Measurements from ENCODE around the gene FBXO47.
"Not testable (repeated sequence)": the region's sequence is repeated elsewhere in the genome, so short reads cannot be mapped to it uniquely, and the experiment has no call there.

Gene FBXO47

DNA sequence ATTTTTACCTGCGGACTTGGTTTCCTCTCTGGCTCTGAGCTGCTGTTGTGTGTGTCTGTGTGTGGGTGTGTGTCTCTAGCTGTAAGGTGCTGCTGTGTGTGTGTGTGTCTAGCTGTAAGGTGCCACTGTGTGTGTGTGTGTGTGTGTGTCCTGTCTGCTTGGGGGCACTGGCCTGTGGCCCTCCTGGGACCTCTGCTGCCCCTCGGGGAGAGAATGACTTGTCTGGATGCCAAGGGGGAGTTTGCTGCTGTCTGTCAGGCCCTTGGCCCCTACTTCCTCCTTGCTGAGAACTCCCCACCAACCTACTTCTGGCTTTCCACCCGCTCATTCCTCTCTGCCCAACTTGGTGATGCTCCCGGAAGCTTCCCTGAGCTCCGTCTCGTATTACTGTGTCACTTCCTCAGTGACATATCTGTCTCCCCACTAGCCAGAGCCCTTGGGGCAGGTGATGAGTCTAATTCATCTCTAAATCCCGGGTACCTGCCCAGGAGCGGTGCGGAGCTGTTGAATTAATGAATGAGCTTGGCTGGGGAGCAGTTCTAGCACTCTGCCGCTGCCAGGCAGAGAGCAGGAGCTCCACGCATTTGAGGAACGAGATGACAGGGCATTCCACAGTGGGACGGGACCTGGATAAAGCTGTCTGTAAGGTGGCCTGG lies 45.3 kb downstream of the FBXO47 start:
- DNase-seq = no peak

DNA sequence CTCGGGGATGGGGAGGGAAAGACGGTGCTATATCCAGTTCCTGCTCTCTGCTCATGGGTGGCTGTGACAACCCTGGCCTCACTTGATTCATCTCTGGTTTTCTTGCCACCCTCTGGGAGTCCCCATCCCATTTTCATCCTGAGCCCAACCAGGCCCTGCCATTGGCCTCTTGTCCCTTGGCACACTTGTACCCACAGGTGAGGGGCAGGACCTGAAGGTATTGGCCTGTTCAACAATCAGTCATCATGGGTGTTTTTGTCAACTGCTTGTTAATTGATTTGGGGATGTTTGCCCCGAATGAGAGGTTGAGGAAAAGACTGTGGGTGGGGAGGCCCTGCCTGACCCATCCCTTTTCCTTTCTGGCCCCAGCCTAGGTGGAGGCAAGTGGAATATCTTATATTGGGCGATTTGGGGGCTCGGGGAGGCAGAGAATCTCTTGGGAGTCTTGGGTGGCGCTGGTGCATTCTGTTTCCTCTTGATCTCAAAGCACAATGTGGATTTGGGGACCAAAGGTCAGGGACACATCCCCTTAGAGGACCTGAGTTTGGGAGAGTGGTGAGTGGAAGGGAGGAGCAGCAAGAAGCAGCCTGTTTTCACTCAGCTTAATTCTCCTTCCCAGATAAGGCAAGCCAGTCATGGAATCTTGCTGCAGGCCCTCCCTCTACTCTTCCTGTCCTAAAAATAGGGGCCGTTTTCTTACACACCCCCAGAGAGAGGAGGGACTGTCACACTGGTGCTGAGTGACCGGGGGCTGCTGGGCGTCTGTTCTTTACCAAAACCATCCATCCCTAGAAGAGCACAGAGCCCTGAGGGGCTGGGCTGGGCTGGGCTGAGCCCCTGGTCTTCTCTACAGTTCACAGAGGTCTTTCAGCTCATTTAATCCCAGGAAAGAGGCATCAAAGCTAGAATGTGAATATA lies 46.6 kb downstream of the FBXO47 start:
- no peak for DNase-seq

DNA sequence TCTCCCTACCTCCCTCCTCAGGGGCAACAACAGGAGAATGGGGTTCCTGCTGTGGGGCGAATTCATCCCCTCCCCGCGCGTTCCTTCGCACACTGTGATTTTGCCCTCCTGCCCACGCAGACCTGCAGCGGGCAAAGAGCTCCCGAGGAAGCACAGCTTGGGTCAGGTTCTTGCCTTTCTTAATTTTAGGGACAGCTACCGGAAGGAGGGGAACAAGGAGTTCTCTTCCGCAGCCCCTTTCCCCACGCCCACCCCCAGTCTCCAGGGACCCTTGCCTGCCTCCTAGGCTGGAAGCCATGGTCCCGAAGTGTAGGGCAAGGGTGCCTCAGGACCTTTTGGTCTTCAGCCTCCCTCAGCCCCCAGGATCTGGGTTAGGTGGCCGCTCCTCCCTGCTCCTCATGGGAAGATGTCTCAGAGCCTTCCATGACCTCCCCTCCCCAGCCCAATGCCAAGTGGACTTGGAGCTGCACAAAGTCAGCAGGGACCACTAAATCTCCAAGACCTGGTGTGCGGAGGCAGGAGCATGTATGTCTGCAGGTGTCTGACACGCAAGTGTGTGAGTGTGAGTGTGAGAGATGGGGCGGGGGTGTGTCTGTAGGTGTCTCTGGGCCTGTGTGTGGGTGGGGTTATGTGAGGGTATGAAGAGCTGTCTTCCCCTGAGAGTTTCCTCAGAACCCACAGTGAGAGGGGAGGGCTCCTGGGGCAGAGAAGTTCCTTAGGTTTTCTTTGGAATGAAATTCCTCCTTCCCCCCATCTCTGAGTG lies 47.7 kb downstream of the FBXO47 start:
- no peak for DNase-seq

DNA sequence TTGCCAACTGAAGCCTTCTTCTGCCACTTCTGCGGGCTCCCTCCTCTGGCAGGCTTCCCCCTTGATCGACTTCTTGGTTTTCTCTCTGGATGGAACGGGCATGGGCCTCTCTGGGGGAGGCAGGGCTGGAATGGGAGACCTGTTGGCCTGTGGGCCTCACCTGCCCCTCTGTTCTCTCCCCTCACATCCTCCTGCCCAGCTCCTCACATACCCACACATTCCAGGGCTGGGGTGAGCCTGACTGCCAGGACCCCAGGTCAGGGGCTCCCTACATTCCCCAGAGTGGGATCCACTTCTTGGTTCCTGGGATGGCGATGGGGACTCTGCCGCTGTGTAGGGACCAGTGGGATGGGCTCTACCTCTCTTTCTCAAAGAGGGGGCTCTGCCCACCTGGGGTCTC lies 48.3 kb downstream of the FBXO47 start:
- no peak for DNase-seq

DNA sequence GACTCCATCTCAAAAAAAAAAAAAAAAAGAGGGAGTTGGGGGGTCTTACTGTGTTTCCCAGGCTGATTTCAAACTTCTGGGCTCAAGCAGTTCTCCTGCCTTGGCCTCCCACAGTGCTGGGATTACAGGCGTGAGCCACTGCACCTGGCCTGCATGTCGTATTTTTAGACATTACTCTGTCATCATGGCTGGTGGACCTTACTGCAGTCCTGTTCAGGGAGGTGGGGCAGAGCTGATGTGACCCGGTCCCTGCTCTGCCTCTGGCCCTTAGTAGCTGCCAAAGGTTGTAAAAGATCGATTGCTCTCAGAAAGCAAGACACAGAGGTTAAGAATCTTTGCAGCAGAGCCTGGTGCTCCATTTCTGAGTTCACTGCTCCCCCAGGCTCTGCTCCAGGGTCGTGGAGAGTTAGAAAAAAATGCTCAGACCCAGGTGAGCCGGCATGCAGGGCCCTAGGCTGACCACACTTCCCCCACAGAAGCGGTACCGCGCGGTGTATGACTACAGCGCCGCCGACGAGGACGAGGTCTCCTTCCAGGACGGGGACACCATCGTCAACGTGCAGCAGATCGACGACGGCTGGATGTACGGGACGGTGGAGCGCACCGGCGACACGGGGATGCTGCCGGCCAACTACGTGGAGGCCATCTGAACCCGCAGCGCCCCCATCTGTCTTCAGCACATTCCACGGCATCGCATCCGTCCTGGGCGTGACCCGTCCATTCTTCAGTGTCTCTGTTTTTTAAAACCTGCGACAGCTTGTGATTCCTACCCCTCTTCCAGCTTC lies 48.9 kb downstream of the FBXO47 start:
- no peak for DNase-seq

DNA sequence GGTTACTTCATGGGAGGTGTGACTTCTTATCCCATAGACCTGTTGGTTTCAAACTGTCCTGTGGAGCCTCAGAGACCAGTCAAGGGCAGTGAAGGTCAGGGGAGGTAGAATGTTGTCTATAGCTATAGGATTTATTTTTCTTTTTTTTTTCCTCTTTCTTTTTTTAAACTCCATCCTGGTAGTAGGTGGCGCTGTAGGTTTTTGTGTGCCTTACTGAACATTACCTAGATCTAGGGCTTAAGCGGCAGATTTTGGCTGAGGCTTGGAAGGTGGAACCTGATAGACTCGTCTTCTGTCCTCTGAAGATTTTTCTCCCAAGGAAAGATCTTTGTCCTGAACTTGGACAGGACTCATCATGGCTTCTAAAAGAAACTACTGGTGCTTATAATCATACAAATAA lies 49.9 kb downstream of the FBXO47 start:
- DNase-seq = no peak

DNA sequence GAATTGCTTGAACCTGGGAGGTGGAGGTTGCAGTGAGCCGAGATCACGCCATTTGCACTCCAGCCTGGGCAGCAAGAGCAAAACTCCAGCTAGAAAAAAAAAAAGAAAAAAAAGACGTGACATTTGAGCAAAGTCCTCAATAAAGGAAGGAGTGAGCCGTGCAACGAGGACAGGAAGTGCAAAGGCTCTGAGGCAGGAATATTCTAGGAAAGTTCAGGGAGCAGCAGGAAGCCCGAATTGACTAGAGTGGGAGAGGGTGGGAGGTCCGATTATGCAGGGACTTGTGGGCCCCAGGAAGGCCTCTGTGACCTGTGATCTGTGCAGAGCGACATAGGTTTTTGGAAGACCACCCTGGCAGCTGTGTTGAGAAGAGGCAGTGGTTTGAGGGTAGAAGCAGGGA lies 50.4 kb downstream of the FBXO47 start:
- no peak for DNase-seq

DNA sequence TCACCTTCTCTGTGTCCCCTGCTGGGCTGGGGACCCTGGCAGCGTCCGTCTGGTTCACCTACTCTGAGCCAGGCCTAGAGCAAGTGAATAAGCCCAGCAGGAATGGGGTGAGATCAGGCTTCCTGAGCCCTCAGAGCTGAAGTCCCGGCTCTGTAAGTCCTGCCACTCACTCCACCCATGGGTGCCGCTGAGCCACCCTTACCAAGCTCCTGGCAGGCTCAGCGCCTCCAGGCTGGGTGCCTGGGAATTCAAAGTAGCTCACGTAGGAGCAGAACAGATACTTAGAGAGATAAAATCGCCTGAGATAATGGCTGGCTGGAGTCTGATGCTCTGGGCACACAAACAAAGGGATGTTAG lies 51.6 kb downstream of the FBXO47 start:
- DNase-seq = no peak

DNA sequence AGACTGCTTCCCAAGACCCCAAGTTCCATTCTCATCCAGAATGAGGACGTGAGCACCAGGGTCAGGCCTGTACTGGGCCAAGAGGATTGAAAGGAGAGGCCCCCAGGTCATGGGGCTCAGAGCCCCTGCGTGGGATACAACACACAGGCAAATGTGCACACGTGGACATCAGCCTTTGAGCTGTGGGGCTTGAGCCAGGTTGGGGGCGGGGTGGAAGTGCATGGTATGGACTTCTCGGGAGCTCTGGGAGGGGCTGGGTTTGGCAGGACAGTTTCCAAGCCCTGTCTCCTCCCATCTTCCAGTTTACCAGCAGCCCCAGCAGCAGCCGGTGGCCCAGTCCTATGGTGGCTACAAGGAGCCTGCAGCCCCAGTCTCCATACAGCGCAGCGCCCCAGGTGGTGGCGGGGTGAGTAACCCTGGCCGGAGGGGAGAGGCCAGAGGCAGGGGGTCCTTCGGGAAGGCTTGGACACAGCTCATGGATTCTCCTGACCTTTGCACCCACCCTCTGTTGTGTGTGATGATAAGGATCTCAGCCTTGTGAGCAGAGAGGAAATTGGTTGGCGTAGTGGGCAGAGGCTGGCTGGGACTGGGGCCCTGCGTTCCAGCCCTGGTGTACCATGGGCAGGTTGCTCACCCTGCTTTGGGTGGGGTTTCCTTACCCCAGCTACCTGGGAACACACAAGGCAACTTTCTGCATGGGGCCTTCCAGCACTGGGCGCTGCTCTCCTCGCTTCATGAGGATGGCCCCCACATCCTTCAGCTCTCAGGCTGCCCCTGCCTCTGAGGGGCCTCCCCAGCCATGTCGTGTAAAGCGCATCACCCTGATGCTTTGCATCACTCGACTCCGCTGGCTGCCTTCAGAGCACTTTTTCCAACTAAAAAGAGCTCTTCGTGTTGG lies 52.2 kb downstream of the FBXO47 start:
- DNase-seq = no peak

DNA sequence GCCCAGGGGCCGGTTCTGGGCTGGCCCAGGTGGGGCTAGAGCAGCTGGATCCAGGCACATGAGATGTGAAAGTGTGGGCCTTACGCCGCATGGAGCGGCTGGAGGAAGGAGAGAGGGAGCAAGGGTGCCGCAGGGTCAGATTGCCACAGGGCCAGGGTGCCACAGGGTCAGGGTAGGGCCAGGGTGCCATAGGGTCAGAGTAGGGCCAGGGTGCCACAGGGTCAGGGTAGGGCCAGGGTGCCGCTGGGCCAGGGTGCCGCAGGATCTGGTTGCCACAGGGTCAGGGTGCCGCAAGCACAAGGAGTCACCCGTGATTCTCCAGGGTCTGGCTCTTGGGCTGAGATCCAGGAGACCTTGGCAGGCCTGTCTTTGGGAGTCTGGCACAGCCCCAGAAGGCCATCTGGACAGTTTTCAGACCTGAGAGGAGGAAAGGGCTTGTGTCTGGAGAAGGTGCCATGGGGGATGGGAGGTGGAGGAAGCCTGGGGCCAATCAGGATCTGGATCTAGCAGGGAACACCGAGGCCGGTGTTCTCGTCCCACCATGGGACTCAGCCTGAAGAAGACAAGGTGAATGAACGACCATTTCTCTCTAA lies 54.9 kb downstream of the FBXO47 start:
- DNase-seq = no peak

DNA sequence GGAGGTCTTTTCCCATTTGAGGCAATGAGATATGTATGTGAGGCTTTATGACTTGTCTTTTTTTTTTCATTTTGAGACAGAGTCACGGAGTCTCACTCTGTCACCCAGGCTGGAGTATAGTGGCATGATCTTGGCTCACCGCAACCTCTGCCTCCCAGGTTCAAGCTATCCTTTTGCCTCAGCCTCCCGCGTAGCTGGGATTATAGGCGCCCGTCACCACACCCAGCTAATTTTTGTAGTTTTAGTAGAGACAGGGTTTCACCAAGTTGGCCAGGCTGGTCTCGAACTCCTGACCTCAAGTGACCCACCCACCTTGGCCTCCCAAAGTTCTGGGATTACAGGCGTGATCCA lies 55.5 kb downstream of the FBXO47 start:
- DNase-seq = not testable (repeated sequence)

DNA sequence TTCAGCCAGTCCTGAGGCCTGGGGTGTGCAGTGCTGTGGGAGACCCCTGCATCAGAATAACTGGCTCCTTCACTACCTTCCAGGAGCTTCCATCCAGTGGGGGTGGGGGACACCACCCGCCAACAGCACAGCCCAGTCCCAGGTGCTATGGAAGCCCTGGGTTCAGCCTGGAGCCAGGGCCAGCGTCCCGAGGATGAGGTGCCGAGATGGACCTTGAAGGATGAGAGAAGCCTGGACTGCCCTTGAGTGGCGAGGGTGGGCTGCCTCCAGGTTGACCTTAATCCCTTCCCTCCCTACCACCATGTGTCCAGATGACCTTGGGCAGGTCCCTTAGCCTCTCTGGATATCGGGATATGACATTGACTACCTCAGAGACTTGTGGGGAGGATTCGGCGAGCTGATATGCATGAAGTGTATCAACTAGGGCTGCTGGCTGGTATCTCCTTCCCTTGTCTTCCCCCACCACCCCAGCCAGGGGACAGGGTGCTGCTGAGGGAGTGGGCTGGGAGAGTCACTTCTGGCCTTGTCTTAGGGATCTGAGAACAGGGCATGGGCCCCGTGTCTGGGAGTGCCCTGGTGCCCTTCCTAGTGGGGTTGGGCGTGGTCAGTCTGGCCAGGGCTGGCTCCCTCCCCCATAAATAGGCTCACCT lies 56.0 kb downstream of the FBXO47 start:
- no peak for DNase-seq

DNA sequence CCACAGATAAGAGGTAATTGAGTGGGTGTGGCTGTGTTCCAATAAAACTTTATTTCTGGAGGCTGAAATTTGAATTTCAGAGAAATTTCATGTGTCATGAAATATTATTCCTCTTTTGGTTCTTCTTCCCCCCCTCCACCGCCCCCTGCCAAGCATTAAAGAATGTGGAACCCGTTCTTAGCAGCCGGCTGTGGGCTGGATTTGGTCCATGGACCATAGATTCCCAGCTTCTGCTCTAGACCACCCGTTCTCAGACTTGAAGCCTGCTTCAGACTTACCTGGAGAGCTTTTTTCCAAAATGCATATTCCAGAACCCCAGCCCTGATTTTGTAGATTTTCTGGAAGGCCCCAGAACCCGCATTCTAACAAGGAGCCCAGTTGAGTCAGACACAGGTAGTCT lies 56.9 kb downstream of the FBXO47 start:
- DNase-seq = no peak

DNA sequence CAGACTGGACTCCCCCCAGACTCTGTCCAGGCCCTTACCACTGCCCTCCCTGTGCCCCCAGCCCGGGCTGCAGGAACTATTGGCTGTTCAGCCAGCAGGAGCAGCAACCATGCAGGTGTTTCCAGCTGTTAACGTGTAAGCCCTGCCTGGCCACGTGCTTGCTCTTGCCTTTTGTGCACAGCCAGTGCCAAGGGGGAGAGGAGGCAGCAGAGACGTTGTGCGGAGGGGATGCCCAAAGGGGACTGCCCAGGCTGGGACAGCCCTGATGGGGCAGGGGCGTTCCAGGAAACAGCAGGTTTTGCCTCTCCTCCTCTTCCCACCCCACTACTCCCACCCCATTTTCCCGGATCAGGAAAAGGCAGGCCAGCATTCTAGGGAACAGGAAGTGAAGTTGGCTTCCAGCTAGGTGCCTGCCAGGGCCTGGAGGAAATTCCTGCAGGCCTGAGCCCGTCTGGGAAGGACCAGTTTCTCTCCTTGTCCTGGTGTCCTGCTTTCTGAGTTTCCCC lies 58.5 kb downstream of the FBXO47 start:
- no peak for DNase-seq

DNA sequence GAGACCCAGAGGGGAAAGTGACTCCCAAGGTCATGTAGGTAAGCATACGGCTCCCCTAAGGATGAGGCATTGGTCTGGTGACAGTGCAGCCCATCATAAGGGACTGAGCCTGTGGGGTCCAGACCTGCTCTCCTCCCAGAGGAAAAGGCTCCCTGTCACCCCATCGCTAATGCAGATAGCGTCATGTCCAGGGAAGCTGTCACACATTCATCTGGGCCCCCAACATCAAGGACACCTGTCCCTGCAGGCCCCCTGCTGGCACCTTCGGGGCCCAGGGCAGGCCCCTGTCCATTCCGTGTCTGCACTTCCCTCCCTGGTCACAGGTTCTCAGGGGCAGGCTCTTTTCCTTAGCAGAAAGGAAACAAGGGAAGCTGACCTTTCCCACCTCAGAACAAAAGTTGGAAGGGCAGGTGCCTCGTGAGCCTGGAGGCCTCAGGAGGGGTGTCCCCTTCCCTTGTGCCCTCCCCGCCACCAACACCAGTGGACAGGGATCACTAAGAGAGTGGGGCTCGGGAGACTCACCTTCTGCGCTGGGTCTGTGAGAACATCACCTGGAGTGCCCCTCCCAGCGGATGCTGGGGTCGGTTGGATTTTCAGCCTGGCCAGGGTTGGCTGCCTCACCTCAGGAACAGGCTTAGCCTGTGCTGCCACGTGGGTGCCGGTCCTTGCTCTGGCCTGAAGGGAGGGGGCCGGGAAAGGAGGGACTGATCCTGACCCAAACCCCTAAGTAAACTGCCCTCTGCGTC lies 59.1 kb downstream of the FBXO47 start:
- DNase-seq = no peak

DNA sequence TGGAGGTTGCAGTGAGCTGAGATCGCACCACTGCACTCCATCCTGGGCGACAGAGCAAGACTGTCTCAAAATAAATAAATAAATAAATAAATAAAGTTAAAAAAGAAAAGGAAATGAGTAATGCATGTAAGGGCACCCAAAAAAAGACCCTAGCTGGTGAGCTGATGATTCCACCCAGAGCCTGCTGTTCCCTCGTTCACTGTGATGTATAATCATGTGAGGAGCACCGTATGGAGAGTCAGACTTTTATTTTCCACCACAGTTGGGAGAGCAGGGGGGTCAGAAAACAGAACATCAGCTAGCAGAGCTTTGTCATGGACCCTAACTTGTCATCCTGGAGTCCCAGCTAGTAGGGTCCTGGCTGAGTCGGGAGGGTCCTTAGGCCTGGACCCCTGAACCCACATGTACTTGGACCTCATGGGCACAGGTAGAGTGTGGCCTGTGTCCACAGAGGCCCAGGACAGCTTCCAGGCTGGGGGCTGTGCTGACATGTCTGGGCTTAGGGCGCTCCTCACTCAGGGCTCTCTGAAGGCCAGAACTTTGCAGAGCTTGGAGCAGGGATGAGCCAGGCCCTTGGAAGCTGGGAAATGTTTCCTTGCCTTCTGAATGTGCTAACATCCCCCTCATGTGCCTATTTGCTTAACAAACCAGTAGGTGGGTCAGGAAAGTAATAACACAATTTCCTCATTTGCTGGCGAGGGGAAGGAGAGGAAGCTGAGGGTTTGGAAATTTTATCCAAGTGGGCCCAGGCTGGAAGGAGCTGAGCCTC lies 60.6 kb downstream of the FBXO47 start:
- DNase-seq = no peak

DNA sequence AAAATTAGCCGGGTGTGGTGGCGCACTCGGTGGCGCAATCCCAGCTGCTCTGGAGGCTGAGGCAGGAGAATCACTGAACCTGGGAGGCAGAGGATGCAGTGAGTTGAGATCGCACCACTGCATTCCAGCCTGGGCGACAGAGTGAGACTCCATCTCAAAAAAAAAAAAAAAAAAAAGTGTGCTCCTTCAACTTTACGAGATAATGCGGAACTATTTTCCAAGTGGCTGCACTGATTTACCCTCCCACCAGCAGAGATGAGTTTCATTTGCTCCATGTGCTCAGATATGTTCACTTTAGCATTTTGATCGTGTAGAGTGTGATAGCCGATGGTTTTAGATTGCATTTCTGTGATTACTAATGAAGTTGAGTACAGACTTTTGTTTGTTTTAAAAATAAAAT lies 61.8 kb downstream of the FBXO47 start:
- DNase-seq = no peak

DNA sequence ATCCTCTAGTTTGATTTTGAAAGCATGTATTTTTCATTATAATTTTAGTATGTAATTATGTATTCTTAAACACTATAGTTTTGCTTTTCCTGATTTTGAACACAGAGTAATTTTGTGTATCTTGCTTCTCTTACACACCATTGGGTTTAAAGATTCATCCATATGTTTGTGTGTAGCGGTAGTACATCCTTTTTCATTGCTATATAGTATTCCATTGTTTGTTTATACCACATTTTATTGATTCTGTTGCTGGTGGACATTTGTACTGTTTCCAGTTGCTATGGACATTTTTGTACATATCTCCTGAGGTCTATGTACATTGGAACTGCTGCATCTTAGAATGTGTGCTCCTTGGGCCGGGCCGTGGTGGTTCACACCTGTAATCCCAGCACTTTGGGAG lies 62.3 kb downstream of the FBXO47 start:
- no peak for DNase-seq

DNA sequence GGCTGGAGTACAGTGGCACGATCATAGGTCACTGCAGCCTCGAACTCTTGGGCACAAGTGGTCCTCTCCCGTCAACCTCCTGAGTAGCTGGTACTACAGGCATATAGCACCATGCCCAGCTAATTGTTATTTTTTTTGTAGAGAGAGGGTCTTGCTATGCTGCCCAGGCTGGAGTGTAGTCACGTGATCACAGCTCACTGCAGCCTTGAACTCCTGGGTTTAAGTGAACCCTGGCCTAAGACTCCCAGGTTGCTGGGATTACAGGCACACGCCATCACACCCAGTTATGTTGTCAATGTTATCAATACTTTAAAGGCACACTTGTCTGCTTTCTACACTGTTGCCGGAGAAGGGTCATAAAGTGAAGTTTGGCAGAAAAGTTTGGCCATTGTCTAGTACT lies 63.8 kb downstream of the FBXO47 start:
- DNase-seq = no peak
